DMS 273 (cell line): ENCODE data around the gene CFAP58.
"Not testable (repeated sequence)": the region's sequence is repeated elsewhere in the genome, so short reads cannot be mapped to it uniquely, and the experiment has no call there.

ENCODE experiments used
- DNase-seq: peaks from one replicate; lab custom pipeline; 2025; ENCODE audit not compliant: unreplicated experiment; lab: John Stamatoyannopoulos, UW

CFAP58 gene

GRCh38 chr10:104427989-104428388, 74.4 kb downstream of the CFAP58 start:
- DNase-seq = no peak

GRCh38 chr10:104429846-104430245, 76.2 kb downstream of the CFAP58 start:
- no peak for DNase-seq

- no peak for DNase-seq
These were observed 76.7 kb downstream of the CFAP58 start for GRCh38 chr10:104430360-104430759.

GRCh38 chr10:104433669-104434068, 80.0 kb downstream of the CFAP58 start:
- no peak for DNase-seq

GRCh38 chr10:104434601-104435000, 81.0 kb downstream of the CFAP58 start:
- DNase-seq = no peak

GRCh38 chr10:104435822-104436221, 82.2 kb downstream of the CFAP58 start:
- peak; percentile 78 for DNase-seq

GRCh38 chr10:104437226-104437625, 83.6 kb downstream of the CFAP58 start:
- no peak for DNase-seq

GRCh38 chr10:104440221-104440620, 86.6 kb downstream of the CFAP58 start:
- no peak for DNase-seq

- no peak for DNase-seq
These were observed 87.8 kb downstream of the CFAP58 start for GRCh38 chr10:104441329-104442000.

- DNase-seq = no peak
These were observed 91.7 kb downstream of the CFAP58 start for GRCh38 chr10:104445359-104445758.

GRCh38 chr10:104446151-104446550, 92.5 kb downstream of the CFAP58 start:
- DNase-seq = no peak

GRCh38 chr10:104447331-104447730, 93.7 kb downstream of the CFAP58 start:
- no peak for DNase-seq

GRCh38 chr10:104447906-104448305, 94.3 kb downstream of the CFAP58 start:
- DNase-seq = no peak

GRCh38 chr10:104449391-104449790, 95.8 kb downstream of the CFAP58 start:
- no peak for DNase-seq

GRCh38 chr10:104450490-104450889, 96.9 kb downstream of the CFAP58 start:
- DNase-seq = no peak

- no peak for DNase-seq
These were observed 97.3 kb downstream of the CFAP58 start for GRCh38 chr10:104450954-104451353.

GRCh38 chr10:104452977-104453376, 99.3 kb downstream of the CFAP58 start:
- DNase-seq = no peak

- DNase-seq = no peak
These were observed 103.3 kb downstream of the CFAP58 start for GRCh38 chr10:104456802-104457542.

- no peak for DNase-seq
These were observed 103.9 kb downstream of the CFAP58 start for GRCh38 chr10:104457543-104457828.

- not testable (repeated sequence) for DNase-seq
These were observed 111.9 kb downstream of the CFAP58 start for GRCh38 chr10:104465575-104465974.

- not testable (repeated sequence) for DNase-seq
These were observed 115.2 kb downstream of the CFAP58 start for GRCh38 chr10:104468818-104469217.

GRCh38 chr10:104472505-104472904, 118.9 kb downstream of the CFAP58 start:
- no peak for DNase-seq
